Measurements from ENCODE around the gene LPCAT1.

Gene LPCAT1

GRCh38 chr5:1489754-1490153 is 34.0 kb downstream of the LPCAT1 start:
- no peak overlapping the region for H3K27ac ChIP-seq
- H3K9ac ChIP-seq, result 0 out of 2 replicates have a peak overlapping the region, but pooled peaks have one; percentile 5
- 0 out of 2 replicates have a peak overlapping the region, but pooled peaks have one; percentile 31 for H3K4me2 ChIP-seq
- peaks cover 91% of the 10 kb centered on the region for H4K20me1 ChIP-seq
- no peaks in the 10 kb centered on the region for H3K9me3 ChIP-seq
- H3K4me1 ChIP-seq, result peaks cover 67% of the 10 kb centered on the region
- H3K4me3 ChIP-seq, result no peak overlapping the region
- peaks cover 91% of the 10 kb centered on the region for H3K36me3 ChIP-seq
- no peak for TF ChIP-seq Cebpa-rat (IDR thresholded peaks at IDR 0.05)
- H3K27me3 ChIP-seq, result no peaks in the 10 kb centered on the region

DNA sequence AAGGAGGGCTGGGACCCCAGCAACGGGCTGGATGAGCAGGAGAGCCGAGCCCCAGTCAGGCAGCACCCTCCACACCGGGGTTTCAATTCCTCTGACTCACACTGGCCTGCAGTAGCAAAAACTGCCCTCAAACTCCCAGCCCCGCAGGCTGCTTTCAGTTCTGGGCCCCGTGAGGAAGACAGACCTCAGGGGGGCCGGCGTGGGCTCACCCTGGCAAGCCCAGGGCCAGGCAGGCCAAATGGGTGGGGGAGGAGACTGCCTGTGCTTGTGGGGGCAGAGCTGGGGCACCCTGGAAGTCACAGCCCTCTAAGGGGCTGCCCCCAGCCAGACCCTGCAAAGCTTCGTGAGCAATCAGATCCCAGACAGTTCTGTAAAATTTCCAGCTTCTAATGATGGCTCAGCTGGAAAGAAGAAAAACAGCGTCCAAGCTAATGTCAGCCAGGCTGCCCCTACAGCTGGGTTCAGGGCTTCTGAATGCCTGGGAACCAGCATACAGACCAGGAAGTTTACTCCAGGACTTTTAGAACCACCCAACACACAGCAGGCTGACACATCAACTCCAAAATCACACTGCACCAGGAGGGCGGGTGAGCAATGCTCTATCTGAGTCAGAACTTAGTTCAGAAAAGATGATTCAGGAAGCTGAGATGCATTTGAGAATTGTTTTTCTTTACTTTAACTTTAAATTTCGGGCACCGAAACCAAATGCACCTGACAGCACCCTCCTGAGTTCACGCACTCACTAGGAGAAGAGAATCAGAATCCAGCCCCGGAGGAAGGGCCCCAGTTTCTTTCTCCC is 34.7 kb downstream of the LPCAT1 start:
- Histone ChIP-seq H3K9ac (peak overlapping the region; percentile 5; the same call in 1 of the 2 replicates), H3K27ac (peak overlapping the region; percentile 25; the same call in 1 of the 2 replicates), H3K9me3 (no peaks in the 10 kb centered on the region), H3K4me1 (peaks cover 67% of the 10 kb centered on the region), H3K36me3 (peaks cover 87% of the 10 kb centered on the region), H3K4me2 (peak overlapping the region; percentile 31), H3K4me3 (no peak overlapping the region), H3K27me3 (no peaks in the 10 kb centered on the region), H4K20me1 (peaks cover 91% of the 10 kb centered on the region)
- TF ChIP-seq Cebpa-rat (IDR thresholded peaks at IDR 0.05), result no peak

GRCh38 chr5:1487079-1487764 is 36.5 kb downstream of the LPCAT1 start:
- H3K36me3 ChIP-seq, result peaks cover 75% of the 10 kb centered on the region
- H3K9me3 ChIP-seq, result no peaks in the 10 kb centered on the region
- TF ChIP-seq Cebpa-rat (IDR thresholded peaks at IDR 0.05), result no peak
- no peak overlapping the region for H3K4me2 ChIP-seq
- peaks cover 87% of the 10 kb centered on the region for H4K20me1 ChIP-seq
- H3K9ac ChIP-seq, result no peak overlapping the region
- H3K4me1 ChIP-seq, result peaks cover 63% of the 10 kb centered on the region
- no peak overlapping the region for H3K27ac ChIP-seq
- no peak overlapping the region for H3K4me3 ChIP-seq
- no peaks in the 10 kb centered on the region for H3K27me3 ChIP-seq

- peaks cover 66% of the 10 kb centered on the region for H3K36me3 ChIP-seq
- peaks cover 79% of the 10 kb centered on the region for H4K20me1 ChIP-seq
- no peaks in the 10 kb centered on the region for H3K9me3 ChIP-seq
- H3K27me3 ChIP-seq, result no peaks in the 10 kb centered on the region
- H3K4me3 ChIP-seq, result no peak overlapping the region
- no peak overlapping the region; the same call in 1 of the 2 replicates for H3K27ac ChIP-seq
- H3K4me1 ChIP-seq, result peaks cover 72% of the 10 kb centered on the region
- H3K4me2 ChIP-seq, result peak overlapping the region; percentile 96; the same call in 1 of the 2 replicates
- no peak overlapping the region for H3K9ac ChIP-seq
- TF ChIP-seq Cebpa-rat (IDR thresholded peaks at IDR 0.05), result no peak
These were observed 37.5 kb downstream of the LPCAT1 start for GRCh38 chr5:1486271-1486670.

DNA sequence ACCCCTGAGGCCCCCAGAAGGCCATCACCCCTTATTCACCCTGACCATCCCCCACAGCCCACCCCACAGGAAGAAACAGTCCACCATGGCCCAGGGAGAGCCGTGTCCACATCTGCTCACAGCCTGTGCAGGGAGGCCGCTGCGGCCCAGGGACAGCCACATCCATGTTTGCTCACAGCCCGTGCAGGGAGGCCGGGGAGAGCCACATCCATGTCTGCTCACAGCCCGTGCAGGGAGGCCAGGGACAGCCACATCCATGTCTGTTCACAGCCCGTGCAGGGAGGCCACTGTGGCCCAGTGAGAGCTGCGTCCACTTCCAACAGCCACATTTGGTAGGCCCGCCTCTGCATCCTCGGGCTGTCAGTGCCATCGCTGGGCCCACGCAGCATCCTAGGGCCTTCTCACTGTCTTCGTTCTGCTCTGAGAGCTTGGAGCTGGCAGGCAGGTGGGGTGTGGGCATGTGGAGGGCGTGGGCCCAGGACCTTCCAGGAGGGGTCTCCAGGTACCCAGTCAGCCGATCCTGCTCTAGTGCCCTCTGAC is 38.1 kb downstream of the LPCAT1 start:
- Histone ChIP-seq H4K20me1 (peaks cover 79% of the 10 kb centered on the region), H3K27ac (no peak overlapping the region; the same call in 1 of the 2 replicates), H3K36me3 (peaks cover 60% of the 10 kb centered on the region)

DNA sequence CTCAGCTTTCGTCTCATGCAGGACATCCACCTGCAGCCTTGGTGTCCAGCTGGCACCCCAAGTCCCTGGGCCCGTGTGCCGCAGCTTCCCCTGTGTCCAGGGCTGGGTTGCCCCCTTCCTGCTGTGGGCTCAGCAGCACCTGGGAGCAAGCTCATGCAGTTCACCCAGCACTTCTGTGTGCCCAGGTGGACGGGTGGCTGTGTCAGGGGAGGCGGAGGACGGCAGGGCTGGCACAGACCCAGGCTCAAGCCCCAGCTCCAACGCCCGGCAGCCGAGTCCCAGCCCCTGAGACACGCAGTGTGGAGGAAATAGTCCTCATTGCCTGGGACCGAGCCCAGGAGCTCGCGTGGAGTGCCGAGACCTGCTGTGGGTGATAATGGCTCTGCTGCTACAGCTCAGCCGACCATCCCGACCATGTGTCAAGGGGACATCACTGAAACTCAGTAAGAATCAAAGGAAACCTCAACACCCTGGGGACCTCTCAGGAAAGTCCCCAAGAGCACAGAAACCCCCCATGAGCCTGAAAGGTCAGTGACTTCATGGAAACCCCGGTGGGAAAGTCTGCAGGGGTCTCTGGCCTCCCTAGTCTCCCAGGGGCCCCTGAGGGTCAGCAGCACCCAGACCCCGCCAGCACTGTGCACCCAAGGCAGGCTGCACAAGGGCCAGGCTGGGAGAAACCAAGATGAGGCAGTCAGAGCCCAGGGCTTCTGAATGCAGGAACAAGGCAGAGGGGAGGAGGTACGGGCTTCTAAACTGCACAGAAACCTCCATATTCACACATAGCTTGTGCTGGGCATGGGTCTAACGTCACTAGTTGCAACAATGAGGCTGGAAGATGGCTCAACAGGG is 38.8 kb downstream of the LPCAT1 start:
- H3K27ac ChIP-seq, result peak overlapping the region; percentile 42
- H3K27me3 ChIP-seq, result no peaks in the 10 kb centered on the region
- peaks cover 75% of the 10 kb centered on the region for H3K4me1 ChIP-seq
- no peak for TF ChIP-seq Cebpa-rat (IDR thresholded peaks at IDR 0.05)
- H4K20me1 ChIP-seq, result peaks cover 78% of the 10 kb centered on the region
- peak overlapping the region; percentile 96 for H3K4me2 ChIP-seq
- H3K4me3 ChIP-seq, result peak overlapping the region; percentile 42
- no peaks in the 10 kb centered on the region for H3K9me3 ChIP-seq
- H3K36me3 ChIP-seq, result peaks cover 53% of the 10 kb centered on the region
- H3K9ac ChIP-seq, result peak overlapping the region; percentile 55

More for the DNA sequence above, 38.1 kb downstream of the LPCAT1 start:
- Histone ChIP-seq H3K9me3 (no peaks in the 10 kb centered on the region), H3K9ac (peak overlapping the region; percentile 55; the same call in 1 of the 2 replicates), H3K4me3 (no peak overlapping the region; the same call in 1 of the 2 replicates), H3K27me3 (no peaks in the 10 kb centered on the region), H3K4me2 (peak overlapping the region; percentile 96), H3K4me1 (peaks cover 74% of the 10 kb centered on the region)
- TF ChIP-seq Cebpa-rat (IDR thresholded peaks at IDR 0.05), result no peak

GRCh38 chr5:1483856-1484729 is 39.7 kb downstream of the LPCAT1 start:
- H3K36me3 ChIP-seq, result peaks cover 48% of the 10 kb centered on the region
- peak overlapping the region; percentile 96 for H3K4me2 ChIP-seq
- H3K4me3 ChIP-seq, result peak overlapping the region; percentile 42
- TF ChIP-seq Cebpa-rat (IDR thresholded peaks at IDR 0.05), result no peak
- H4K20me1 ChIP-seq, result peaks cover 70% of the 10 kb centered on the region
- H3K27ac ChIP-seq, result peak overlapping the region; percentile 42
- no peaks in the 10 kb centered on the region for H3K27me3 ChIP-seq
- H3K4me1 ChIP-seq, result peaks cover 77% of the 10 kb centered on the region
- H3K9me3 ChIP-seq, result no peaks in the 10 kb centered on the region
- peak overlapping the region; percentile 55; the same call in 1 of the 2 replicates for H3K9ac ChIP-seq

GRCh38 chr5:1483064-1483463 is 40.7 kb downstream of the LPCAT1 start:
- H3K9me3 ChIP-seq, result no peaks in the 10 kb centered on the region
- peak overlapping the region; percentile 96 for H3K4me2 ChIP-seq
- H3K36me3 ChIP-seq, result peaks cover 47% of the 10 kb centered on the region
- peaks cover 78% of the 10 kb centered on the region for H3K4me1 ChIP-seq
- no peaks in the 10 kb centered on the region for H3K27me3 ChIP-seq
- H3K4me3 ChIP-seq, result no peak overlapping the region
- peak overlapping the region; percentile 41; the same call in 1 of the 2 replicates for H3K27ac ChIP-seq
- TF ChIP-seq Cebpa-rat (IDR thresholded peaks at IDR 0.05), result no peak
- peaks cover 62% of the 10 kb centered on the region for H4K20me1 ChIP-seq
- no peak overlapping the region for H3K9ac ChIP-seq
